IgD-negative memory B cell (primary cell): ENCODE results near the gene TUBB2B. TPM values are rescaled to one million over a fixed set of nuclear protein-coding genes. Genes with fewer than 3 reads are reported as not detected.

Source experiments
- H3K27ac Mint-ChIP-seq, 3 donors: one replicate each; pipeline ENCODE4 v1.8.0; 2020 to 2022; ENCODE audit warnings: mild to moderate bottlenecking in 3 of 3, mixed read lengths in 3 of 3, moderate library complexity in 1 of 3
- H3K27me3 Mint-ChIP-seq: one replicate; pipeline ENCODE4 v1.8.0; 2021; ENCODE audit warnings: mixed read lengths
- H3K36me3 Mint-ChIP-seq: one replicate; pipeline ENCODE4 v1.8.0; 2020; ENCODE audit warnings: mild to moderate bottlenecking, mixed read lengths
- H3K4me1 Mint-ChIP-seq, 3 donors: one replicate each; pipeline ENCODE4 v1.8.0; 2020 to 2022; ENCODE audit warnings: mixed read lengths in 3 of 3, mild to moderate bottlenecking in 1 of 3
- H3K4me3 Mint-ChIP-seq, 4 donors: one replicate each; pipeline ENCODE4 v1.8.0; 2020 to 2022; ENCODE audit warnings: mild to moderate bottlenecking in 4 of 4, mixed read lengths in 4 of 4, moderate library complexity in 3 of 4
- H3K9me3 Mint-ChIP-seq, 3 donors: one replicate each; pipeline ENCODE4 v1.8.0; 2020 to 2021; ENCODE audit warnings: mixed read lengths in 3 of 3, mild to moderate bottlenecking in 1 of 3
- polyA plus RNA-seq: library from polyadenylated mRNA; unstranded; fragments of 300-500 nt; fragmentation: Illumina TruSeq; gene quantifications from one replicate; pipeline ENCODE4 v1.2.3, GENCODE V29; 2021

TUBB2B gene
- polyA plus RNA-seq, 1 donor from 2014 or later, result 0.55 TPM

DNA sequence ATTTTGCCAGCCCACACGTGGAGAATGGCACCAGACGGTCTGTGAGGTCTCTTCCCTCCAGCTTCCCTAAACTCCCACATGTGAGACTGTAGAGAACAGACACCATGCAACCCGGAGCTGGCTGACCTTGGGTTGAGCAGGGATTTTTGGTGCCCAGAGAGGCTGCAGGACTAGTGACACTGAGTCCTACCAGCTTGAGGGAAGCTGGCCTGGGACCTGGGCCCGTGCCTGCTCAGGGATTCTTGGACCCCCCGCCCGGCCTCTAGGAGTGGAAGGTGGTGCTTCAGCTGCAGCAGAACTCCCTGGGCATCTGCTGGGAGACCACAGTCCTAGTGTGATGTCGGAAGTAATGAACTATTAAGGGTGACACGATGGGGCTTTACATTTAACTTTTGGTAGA lies 34.5 kb upstream of the TUBB2B start:
- Mint-ChIP-seq H3K4me1 (peaks cover 21 to 36% (median 32%) of the 10 kb centered on the region in 3 donors), H3K27me3 (no peaks in the 10 kb centered on the region), H3K27ac (no peak overlapping the region), H3K9me3 (no peaks in the 10 kb centered on the region), H3K36me3 (no peaks in the 10 kb centered on the region), H3K4me3 (peak overlapping the region in 3 of 4 donors; percentile 17 to 89 (median 20))

DNA sequence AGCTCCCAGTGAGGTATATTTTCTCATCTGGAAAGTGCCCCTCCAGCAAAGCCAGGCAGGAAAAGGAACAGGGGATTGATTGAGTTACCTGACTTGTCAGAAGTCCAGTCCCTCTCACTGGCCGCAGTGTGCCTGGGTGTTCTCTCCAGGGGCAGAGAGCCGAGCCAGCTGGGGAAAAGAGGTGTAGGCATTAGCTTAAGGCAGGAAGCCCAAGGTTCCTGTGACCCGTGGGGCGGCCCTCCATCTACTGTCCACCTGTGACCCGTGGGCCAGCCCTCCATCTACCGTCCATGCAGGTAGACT lies 34.0 kb upstream of the TUBB2B start:
- Mint-ChIP-seq H3K27me3 (no peaks in the 10 kb centered on the region), H3K4me1 (peaks cover 21 to 34% (median 33%) of the 10 kb centered on the region in 3 donors), H3K36me3 (no peaks in the 10 kb centered on the region), H3K27ac (no peak overlapping the region), H3K4me3 (peak overlapping the region; percentile 17 to 89 (median 56)), H3K9me3 (no peaks in the 10 kb centered on the region)

DNA sequence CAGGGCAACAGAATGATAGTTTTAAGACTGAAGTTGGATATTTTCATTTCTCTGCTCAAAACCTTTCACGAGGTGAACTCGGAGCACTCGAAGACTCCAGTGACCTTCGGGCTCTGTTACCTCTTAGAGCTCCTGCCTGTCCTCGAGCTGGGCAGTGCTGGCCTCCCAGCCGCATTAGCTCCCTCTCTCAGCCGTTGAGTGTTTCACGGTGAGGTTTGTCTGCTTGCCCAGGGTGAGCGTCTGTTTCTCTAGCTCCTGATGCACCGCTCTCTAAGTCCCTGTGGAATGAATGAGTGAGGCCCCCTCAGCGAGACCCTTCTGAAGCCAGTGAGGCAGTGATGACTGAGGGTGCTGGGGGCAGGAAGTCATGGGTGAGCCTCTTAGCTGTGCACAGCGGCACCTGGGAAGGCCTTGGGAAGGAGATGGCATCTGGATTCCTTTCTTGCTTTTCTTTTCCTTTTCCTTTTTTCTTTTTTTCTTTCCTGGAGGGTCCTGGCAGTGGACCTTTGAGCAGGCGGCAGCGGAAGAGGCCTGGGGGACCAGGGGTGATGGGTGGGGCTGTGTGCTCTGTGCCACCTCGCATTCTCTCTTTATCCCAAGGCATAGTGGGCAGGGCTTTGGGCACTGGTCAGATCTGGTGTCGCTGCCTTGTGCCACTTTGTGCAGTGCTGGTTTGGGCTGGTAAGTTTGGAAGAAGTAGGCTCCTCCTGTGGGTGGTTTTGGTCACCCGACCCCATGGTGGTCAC lies 33.5 kb upstream of the TUBB2B start:
- H3K27ac Mint-ChIP-seq, result peak overlapping the region in 1 of 3 donors; percentile 73
- H3K4me1 Mint-ChIP-seq, result peaks cover 21 to 32% (median 31%) of the 10 kb centered on the region in 3 donors

DNA sequence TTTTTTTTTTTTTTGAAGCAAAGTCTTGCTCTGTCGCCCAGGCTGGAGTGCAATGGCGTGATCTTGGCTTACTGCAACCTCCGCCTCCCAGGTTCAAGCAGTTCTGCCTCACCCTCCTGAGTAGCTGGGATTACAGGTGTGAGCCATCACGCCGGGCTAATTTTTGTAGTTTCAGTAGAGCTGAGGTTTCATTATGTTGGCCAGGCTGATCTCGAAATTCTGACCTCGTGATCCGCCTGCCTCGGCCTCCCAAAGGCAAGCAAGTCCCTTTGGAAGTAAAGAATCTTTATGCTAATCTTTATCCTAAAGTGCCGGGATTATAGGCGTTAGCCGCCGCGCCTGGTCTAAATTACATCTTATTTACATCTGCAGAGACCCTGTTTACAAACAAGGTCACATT lies 32.8 kb upstream of the TUBB2B start:
- H3K4me1 Mint-ChIP-seq, result peaks cover 21 to 32% (median 31%) of the 10 kb centered on the region in 3 donors
- no peaks in the 10 kb centered on the region for H3K36me3 Mint-ChIP-seq
- peak overlapping the region; percentile 46 to 99 (median 70) for H3K4me3 Mint-ChIP-seq
- no peaks in the 10 kb centered on the region for H3K9me3 Mint-ChIP-seq
- peak overlapping the region in 1 of 3 donors; percentile 73 for H3K27ac Mint-ChIP-seq
- H3K27me3 Mint-ChIP-seq, result peaks cover 1% of the 10 kb centered on the region

More for the DNA sequence above, 33.5 kb upstream of the TUBB2B start:
- Mint-ChIP-seq H3K9me3 (no peaks in the 10 kb centered on the region), H3K36me3 (no peaks in the 10 kb centered on the region), H3K4me3 (peak overlapping the region; percentile 31 to 99 (median 85)), H3K27me3 (peaks cover 1% of the 10 kb centered on the region)

DNA sequence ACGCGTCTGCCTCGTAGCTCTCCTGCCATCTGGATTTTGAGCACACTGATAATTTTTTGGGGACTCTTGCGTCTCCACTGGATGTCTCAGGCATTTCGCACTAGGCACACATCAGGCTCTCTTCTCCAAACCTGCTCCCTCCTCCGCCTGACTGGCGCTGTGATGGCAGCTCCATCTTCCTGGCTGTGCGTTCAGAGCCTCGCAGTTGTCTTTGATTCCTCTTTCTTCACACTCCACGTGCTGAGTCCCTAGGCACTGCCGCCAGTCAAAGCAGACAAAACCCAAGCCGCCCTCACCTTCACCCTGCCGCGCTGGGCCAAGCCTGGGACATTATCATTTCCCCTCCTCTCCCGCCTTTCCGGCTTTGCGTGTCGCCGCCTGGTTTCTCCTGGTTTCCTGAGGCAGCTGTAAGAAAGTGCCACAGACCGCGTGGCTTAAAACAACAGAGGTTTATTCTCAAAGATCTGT lies 32.1 kb upstream of the TUBB2B start:
- H3K36me3 Mint-ChIP-seq, result no peaks in the 10 kb centered on the region
- peaks cover 21 to 31% (median 30%) of the 10 kb centered on the region in 3 donors for H3K4me1 Mint-ChIP-seq
- H3K4me3 Mint-ChIP-seq, result peak overlapping the region; percentile 89 to 99 (median 98)
- peaks cover 1% of the 10 kb centered on the region for H3K27me3 Mint-ChIP-seq
- H3K27ac Mint-ChIP-seq, result peak overlapping the region; percentile 62 to 95 (median 95)
- no peaks in the 10 kb centered on the region for H3K9me3 Mint-ChIP-seq

DNA sequence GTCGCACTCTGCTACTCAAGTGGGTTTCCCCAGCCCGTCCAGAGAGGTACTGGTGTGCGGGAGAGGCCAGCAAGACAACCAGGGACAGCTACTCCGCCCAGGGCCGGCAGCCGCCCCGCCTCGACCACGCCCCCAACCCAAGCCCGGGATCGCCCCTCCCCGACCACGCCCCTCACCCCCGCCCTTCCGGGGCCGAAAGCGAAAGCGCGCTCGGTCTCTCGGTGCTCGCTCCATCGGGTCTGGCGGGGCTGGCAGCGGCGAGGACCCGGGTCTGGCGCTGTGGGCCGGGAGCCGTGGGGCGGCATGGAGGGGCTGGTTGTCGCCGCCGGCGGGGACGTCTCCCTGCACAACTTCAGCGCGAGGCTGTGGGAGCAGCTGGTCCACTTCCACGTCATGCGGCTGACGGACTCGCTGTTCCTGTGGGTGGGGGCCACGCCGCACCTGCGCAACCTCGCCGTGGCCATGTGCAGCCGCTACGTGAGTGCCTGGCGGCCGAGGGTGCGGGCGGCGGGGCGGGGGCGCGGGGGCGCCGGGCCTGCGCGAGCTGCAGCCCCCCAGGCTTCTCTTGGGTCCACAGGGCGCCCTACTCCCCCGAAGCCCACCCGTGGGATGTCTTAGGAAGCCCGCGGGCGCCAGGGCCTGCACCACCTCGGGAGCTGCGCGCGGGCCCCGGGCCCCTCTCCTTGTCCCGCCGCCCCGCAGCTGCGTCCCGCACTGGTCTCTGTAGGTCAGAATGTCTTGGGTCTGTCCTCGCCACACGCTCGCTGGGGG lies 31.5 kb upstream of the TUBB2B start, which contains the start of gene PSMG4:
Gene PSMG4 (plus strand): TSS at position 228 of the 771 bp plus-strand sequence. CDS start 76 bp downstream, at position 304.
- peak within 1 kb of the TSS; percentile 89 to 99 (median 98) for H3K4me3 Mint-ChIP-seq
- H3K36me3 Mint-ChIP-seq, result no peaks in the 10 kb centered on the region
- peaks cover 21 to 31% (median 30%) of the 10 kb centered on the region in 3 donors for H3K4me1 Mint-ChIP-seq
- peaks cover 0 to 5% (median 0%) of the 10 kb centered on the region in 3 donors for H3K9me3 Mint-ChIP-seq
- H3K27me3 Mint-ChIP-seq, result peaks cover 1% of the 10 kb centered on the region
- peak within 1 kb of the TSS; percentile 62 to 95 (median 95) for H3K27ac Mint-ChIP-seq

DNA sequence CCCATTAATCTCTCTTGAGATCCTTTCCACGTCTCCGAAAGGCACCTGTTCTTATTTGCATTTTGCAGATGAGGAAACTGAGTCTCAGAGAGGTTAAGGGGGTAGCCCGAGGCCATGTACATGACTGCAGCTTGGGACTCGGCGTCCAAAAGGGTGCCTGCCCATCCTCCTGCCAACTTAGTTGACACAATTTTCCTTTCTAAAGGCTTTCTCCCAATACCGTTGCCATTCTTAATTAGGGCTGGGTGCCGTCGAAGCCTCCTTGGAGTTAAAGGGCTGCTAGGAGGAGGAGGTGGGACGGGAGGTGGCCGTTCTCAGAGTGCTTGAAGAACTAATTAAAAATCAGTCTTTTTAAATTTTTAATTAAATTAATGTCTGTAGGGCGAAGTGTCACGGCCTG lies 30.7 kb upstream of the TUBB2B start:
- H3K4me3 Mint-ChIP-seq, result peak overlapping the region; percentile 81 to 83 (median 82)
- no peak overlapping the region for H3K27ac Mint-ChIP-seq
- peaks cover 0 to 5% (median 0%) of the 10 kb centered on the region in 3 donors for H3K9me3 Mint-ChIP-seq
- no peaks in the 10 kb centered on the region for H3K36me3 Mint-ChIP-seq
- peaks cover 17 to 29% (median 28%) of the 10 kb centered on the region in 3 donors for H3K4me1 Mint-ChIP-seq
- peaks cover 1% of the 10 kb centered on the region for H3K27me3 Mint-ChIP-seq

DNA sequence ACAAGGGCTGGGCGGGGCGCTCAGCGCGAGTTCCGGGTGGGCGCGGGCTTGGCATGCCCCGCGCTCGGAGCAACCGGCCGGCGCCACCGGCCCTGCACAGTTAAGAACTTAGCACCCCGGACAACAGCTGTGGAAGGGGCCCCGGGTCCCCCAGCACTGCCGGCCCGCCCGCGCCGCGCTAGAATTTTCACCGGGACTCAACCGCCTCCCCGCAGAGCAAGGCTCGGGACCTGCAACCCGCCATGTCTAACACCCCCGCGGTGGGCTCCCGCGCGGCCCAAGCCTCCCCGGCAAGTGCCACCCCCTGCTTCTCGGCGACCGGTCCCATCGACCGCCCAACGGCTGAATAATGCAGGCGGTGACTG lies 26.1 kb upstream of the TUBB2B start:
- H3K36me3 Mint-ChIP-seq, result no peaks in the 10 kb centered on the region
- H3K27ac Mint-ChIP-seq, result no peak overlapping the region
- peaks cover 12% of the 10 kb centered on the region for H3K27me3 Mint-ChIP-seq
- H3K4me3 Mint-ChIP-seq, result no peak overlapping the region
- H3K9me3 Mint-ChIP-seq, result peaks cover 0 to 5% (median 0%) of the 10 kb centered on the region in 3 donors
- H3K4me1 Mint-ChIP-seq, result peaks cover 6 to 9% (median 8%) of the 10 kb centered on the region in 3 donors

DNA sequence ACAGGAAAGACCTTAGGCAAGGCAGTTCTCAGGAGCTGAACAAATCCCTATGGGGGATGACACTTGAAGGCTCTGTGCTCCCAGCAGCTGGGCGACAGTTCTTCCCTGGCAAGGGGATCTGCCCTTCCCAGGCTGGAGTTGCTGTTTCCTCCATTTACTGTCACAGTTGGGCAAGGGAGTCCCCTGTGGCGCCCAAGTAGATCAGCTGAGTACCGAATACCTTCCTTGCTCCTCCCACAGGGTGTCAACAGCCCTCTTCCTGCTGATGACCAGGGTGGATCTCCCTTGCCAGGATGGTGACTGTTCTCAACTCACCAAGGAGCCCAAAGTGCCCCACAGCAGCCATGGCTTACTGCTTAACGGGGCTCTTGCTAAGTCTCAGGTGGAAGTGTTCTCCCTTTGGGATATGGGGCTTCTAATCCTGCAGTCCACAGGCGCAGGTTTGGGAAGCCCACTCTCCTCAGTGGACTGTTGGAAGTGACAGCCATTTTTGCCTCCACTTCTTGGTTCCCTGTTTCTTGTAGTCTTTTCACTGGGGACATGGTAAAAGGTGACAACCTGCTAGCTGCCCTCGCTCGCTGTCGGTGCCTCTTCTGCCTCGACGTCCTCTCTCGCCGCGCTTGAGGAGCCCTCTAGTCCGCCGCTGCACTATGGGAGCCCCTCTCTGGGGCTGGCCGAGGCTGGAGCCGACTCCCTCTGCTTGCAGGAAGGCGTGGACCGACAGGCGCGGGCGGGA lies 25.6 kb upstream of the TUBB2B start:
- H3K27me3 Mint-ChIP-seq, result peaks cover 16% of the 10 kb centered on the region
- H3K9me3 Mint-ChIP-seq, result peaks cover 0 to 5% (median 0%) of the 10 kb centered on the region in 3 donors
- no peak overlapping the region for H3K4me3 Mint-ChIP-seq
- no peak overlapping the region for H3K27ac Mint-ChIP-seq
- no peaks in the 10 kb centered on the region for H3K36me3 Mint-ChIP-seq
- peaks cover 6 to 9% (median 8%) of the 10 kb centered on the region in 3 donors for H3K4me1 Mint-ChIP-seq

DNA sequence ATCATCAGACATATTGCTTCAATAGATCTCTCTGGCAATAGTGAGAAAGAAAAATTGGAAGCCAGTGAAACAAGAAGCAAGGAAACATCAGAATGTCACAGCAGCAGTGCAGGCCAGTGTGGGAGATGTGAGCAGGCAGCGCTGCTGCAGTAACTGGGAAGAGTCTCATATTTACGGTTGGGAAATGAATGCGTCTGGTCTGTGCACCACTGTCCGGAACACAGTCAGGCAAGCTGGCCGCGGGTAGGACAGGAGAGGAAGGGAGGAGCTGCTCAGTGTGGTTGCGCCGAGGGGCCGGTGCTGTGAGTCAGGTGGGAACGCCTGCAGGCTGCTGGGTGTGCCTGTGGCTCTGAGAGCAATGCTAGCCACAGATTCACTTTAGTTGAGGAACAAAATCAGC lies 24.9 kb upstream of the TUBB2B start:
- Mint-ChIP-seq H3K36me3 (no peaks in the 10 kb centered on the region), H3K4me3 (peak overlapping the region in 1 of 4 donors; percentile 34), H3K27ac (no peak overlapping the region), H3K4me1 (peaks cover 6 to 8% (median 6%) of the 10 kb centered on the region in 3 donors), H3K9me3 (peaks cover 0 to 5% (median 0%) of the 10 kb centered on the region in 3 donors), H3K27me3 (peaks cover 18% of the 10 kb centered on the region)

DNA sequence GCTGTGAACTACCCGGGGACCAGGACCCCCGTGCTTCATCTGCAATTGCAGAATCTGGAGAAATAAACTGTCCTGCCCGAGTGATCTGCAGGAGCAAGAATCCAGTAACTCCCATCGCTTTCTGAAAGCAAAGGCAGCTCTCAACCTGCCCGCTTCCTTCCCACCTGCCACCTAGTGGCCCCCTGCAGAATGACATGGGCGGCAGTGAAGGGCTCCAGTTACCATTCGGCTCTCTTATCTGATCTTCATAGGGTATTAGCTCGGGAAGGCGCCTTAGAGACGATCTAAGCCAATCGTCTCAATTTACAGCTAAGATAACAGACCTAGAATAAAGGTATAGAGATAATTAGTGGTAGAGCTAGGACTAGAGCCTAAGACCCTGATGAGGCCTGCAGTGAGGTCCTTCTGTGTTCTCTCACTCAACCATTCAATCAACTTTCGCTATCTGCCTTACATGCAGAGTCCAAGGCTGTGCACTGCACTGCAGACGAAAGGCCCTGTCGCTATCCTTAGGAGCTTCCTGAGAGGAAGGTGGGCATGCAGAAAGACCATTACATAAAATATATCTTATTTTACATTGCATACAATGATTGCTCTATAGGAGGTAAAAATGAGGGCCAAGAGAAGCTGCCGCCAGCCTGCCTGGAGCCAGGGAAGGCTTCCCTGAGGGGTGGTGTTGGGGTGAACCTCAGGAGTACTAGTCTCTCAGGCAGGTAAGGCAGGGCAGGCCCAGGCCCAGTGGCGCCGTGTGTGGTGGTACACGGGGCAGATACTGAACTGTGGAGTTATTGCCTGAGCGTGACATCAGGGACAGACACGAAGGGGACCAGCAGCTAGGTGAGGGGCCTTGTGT lies 24.2 kb upstream of the TUBB2B start:
- Mint-ChIP-seq H3K4me3 (peak overlapping the region in 1 of 4 donors; percentile 42), H3K27ac (no peak overlapping the region), H3K9me3 (peaks cover 0 to 5% (median 0%) of the 10 kb centered on the region in 3 donors), H3K27me3 (peaks cover 18% of the 10 kb centered on the region), H3K4me1 (peaks cover 5 to 7% (median 6%) of the 10 kb centered on the region in 3 donors), H3K36me3 (no peaks in the 10 kb centered on the region)

DNA sequence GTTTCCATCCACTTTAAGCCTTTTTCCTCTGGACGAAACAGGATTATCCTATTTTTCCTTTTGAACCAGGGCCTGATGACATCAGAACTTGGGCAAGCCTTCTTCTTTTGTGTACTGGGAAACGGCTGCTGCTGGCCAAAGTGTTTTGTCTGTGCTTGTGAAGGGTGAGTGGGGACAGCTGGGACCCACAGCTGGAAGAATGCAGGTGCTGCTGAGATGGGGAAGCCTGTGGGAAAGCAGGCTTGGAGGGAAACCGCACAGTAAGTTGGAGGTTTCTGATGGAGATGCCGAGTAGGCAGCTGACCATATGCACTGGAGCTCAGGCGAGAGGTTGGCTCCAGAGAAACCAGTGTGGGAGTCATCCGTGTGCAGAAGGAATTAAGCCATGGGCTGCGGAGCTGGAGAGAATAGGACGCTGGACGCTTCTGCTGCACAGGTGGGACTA lies 22.8 kb upstream of the TUBB2B start:
- H3K27me3 Mint-ChIP-seq, result peaks cover 16% of the 10 kb centered on the region
- H3K9me3 Mint-ChIP-seq, result peaks cover 0 to 5% (median 0%) of the 10 kb centered on the region in 3 donors
- H3K27ac Mint-ChIP-seq, result no peak overlapping the region
- H3K4me3 Mint-ChIP-seq, result no peak overlapping the region
- peaks cover 5 to 6% (median 5%) of the 10 kb centered on the region in 3 donors for H3K4me1 Mint-ChIP-seq
- no peaks in the 10 kb centered on the region for H3K36me3 Mint-ChIP-seq

DNA sequence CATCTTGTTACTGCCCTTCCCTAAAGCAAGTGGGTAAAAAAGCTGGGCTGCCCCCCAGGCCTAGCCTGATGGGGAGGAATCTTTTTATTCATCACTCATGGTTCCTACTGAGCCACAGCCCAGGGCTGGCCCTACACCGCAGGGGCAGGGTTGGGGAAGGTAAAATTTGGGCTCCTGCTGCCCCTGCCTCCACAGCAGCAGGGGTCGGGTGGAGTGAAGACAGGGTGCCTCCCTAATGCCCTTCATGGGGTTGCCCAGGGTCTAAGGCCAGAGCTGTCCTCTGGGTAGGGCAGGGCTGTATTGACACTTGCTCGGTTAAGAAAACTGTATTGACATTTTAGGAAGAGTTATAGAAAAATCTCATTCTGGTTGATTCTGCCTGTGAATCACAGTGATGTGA lies 22.4 kb upstream of the TUBB2B start:
- Mint-ChIP-seq H3K27ac (no peak overlapping the region), H3K36me3 (no peaks in the 10 kb centered on the region), H3K9me3 (peaks cover 0 to 5% (median 0%) of the 10 kb centered on the region in 3 donors), H3K27me3 (peaks cover 16% of the 10 kb centered on the region), H3K4me1 (peaks cover 5 to 6% (median 5%) of the 10 kb centered on the region in 3 donors), H3K4me3 (no peak overlapping the region)
